ENCODE results near the gene CELSR2. TPM values are rescaled to one million over a fixed set of nuclear protein-coding genes. Genes with fewer than 3 reads are reported as not detected.

Gene CELSR2
- total and polyA plus RNA-seq, 2 experiments from 2014 or later: 6.1 to 12.9 TPM

DNA sequence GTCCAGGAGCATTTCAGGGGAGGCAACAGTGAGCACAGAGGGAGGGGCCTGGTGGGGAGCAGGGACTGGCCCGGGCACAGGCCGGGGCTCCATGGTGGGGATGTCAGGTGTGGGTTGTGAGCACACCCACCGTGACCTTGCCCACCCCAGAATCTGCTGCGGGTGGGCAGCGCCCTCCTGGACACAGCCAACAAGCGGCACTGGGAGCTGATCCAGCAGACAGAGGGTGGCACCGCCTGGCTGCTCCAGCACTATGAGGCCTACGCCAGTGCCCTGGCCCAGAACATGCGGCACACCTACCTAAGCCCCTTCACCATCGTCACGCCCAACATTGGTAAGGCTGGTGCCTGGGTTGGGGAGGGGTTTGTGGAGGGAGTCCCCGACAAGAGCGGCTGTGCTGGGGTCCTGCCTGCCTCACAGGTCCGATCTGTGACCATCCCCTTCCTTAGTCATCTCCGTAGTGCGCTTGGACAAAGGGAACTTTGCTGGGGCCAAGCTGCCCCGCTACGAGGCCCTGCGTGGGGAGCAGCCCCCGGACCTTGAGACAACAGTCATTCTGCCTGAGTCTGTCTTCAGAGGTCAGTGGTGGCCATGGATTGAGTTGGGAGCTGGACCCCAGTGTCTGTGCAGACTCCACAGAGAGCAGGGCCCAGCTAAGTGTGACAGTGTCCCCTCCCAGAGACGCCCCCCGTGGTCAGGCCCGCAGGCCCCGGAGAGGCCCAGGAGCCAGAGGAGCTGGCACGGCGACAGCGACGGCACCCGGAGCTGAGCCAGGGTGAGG lies 19.3 kb downstream of the CELSR2 start:
- H3K9me3 ChIP-seq (ENCODE audit: low read depth): no peaks in the 10 kb centered on the region
- TF ChIP-seq CTCF (IDR thresholded peaks at IDR 0.05; ENCODE audit: low read depth, low read length): no peak
- no peak for DNase-seq (ENCODE audit: low read depth in 1 of 2, low spot score in 1 of 2)
- H3K4me1 ChIP-seq (ENCODE audit: low read depth): no peaks in the 10 kb centered on the region
- no peak overlapping the region for H3K4me3 ChIP-seq
- H3K27me3 ChIP-seq: no peaks in the 10 kb centered on the region
- H3K36me3 ChIP-seq: no peaks in the 10 kb centered on the region
- H3K27ac ChIP-seq: no peak overlapping the region

- Histone ChIP-seq H3K36me3 (no peaks in the 10 kb centered on the region), H3K9me3 (ENCODE audit: low read depth) (no peaks in the 10 kb centered on the region), H3K4me3 (no peak overlapping the region), H3K27ac (no peak overlapping the region), H3K4me1 (ENCODE audit: low read depth) (no peaks in the 10 kb centered on the region), H3K27me3 (no peaks in the 10 kb centered on the region)
- DNase-seq (ENCODE audit: low read depth in 1 of 2, low spot score in 1 of 2): no peak
- no peak for TF ChIP-seq CTCF (IDR thresholded peaks at IDR 0.05; ENCODE audit: low read depth, low read length)
Observed at GRCh38 chr1:109269212-109269980, 20.1 kb downstream of the CELSR2 start.

DNA sequence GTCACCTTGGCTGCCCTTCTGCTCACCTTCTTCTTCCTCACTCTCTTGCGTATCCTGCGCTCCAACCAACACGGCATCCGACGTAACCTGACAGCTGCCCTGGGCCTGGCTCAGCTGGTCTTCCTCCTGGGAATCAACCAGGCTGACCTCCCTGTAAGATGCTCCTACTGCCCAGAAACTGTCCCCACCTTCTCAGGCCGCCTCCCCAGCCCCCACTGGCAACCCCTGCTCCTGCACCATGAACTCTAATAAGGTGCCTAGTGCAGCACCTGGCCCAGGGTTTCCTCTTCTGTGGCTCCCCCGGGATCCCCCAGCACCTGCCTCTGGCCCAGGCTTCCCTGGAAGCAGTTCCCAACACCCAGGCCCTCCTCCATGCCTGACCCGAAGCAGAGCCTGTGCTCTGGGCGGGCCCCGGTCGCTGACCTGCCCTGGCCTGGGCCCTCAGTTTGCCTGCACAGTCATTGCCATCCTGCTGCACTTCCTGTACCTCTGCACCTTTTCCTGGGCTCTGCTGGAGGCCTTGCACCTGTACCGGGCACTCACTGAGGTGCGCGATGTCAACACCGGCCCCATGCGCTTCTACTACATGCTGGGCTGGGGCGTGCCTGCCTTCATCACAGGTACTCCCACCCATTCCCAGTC lies 20.8 kb downstream of the CELSR2 start:
- Histone ChIP-seq H3K9me3 (ENCODE audit: low read depth) (no peaks in the 10 kb centered on the region), H3K4me3 (no peak overlapping the region), H3K36me3 (no peaks in the 10 kb centered on the region), H3K27me3 (no peaks in the 10 kb centered on the region), H3K4me1 (ENCODE audit: low read depth) (peaks cover 6% of the 10 kb centered on the region), H3K27ac (no peak overlapping the region)
- TF ChIP-seq CTCF (IDR thresholded peaks at IDR 0.05; ENCODE audit: low read depth, low read length): no peak
- no peak for DNase-seq (ENCODE audit: low read depth in 1 of 2, low spot score in 1 of 2)

DNA sequence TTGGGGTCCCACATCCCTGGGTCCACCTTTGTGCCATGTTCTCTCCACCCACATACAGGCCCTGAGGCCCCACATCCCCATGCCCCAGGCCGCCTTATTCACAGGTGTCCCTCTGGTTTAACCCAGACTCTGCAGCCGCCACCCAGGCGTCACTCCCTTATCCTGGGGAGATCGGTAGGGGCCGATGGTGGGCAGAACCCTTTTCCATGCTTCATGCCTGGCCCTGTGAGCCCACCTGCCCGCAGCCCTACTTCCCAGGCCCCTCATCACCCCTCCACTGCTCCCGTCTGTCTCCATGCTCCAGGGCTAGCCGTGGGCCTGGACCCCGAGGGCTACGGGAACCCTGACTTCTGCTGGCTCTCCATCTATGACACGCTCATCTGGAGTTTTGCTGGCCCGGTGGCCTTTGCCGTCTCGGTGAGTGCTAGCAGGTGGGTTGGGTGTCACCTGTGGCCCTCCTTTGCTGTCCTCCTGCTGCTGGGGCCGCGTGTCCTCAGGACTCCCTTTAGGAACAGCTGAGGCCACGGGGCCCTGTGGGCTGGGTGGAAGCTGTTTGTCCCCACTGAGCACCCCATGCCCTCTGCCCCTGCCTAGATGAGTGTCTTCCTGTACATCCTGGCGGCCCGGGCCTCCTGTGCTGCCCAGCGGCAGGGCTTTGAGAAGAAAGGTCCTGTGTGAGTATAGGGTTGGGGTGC lies 21.4 kb downstream of the CELSR2 start:
- no peak for TF ChIP-seq CTCF (IDR thresholded peaks at IDR 0.05; ENCODE audit: low read depth, low read length)
- no peak overlapping the region for H3K4me3 ChIP-seq
- H3K27me3 ChIP-seq: no peaks in the 10 kb centered on the region
- no peak overlapping the region for H3K27ac ChIP-seq
- no peaks in the 10 kb centered on the region for H3K36me3 ChIP-seq
- H3K9me3 ChIP-seq (ENCODE audit: low read depth): no peaks in the 10 kb centered on the region
- H3K4me1 ChIP-seq (ENCODE audit: low read depth): peaks cover 8% of the 10 kb centered on the region
- no peak for DNase-seq (ENCODE audit: low read depth in 1 of 2, low spot score in 1 of 2)

DNA sequence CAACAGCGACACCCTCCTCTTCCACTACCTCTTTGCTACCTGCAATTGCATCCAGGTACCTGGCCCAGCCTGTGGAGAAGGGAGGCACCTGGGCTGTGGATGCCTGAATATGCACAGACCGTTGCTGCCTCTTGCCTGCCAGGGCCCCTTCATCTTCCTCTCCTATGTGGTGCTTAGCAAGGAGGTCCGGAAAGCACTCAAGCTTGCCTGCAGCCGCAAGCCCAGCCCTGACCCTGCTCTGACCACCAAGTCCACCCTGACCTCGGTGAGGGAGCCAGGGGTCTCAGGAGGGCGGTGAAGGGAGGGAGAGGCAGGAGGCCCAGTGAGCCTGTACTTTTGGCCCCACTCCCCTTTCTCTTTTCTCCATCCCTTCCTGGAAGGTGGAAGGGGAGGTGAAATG lies 22.1 kb downstream of the CELSR2 start:
- Histone ChIP-seq H3K9me3 (ENCODE audit: low read depth) (no peaks in the 10 kb centered on the region), H3K4me3 (no peak overlapping the region), H3K27me3 (no peaks in the 10 kb centered on the region), H3K36me3 (no peaks in the 10 kb centered on the region), H3K4me1 (ENCODE audit: low read depth) (peaks cover 8% of the 10 kb centered on the region), H3K27ac (no peak overlapping the region)
- no peak for DNase-seq (ENCODE audit: low read depth in 1 of 2, low spot score in 1 of 2)
- TF ChIP-seq CTCF (IDR thresholded peaks at IDR 0.05; ENCODE audit: low read depth, low read length): no peak

Data from cardiac muscle cell (in vitro differentiated cells and primary cell).